BLaER1 treated with 17β-estradiol and CSF1 and Interleukin-3, amounts not matched to agents 10 nM and 100 nM (cell line): ENCODE measurements around the gene DCP1B.

Experiments
- H3K27ac ChIP-seq, 11 experiments: shearing (Covaris generic); formaldehyde crosslinking; 2 replicates each; pipeline ENCODE4 v1.8.1; 2022
- H3K27me3 ChIP-seq, 11 experiments: shearing (Covaris generic); formaldehyde crosslinking; 2 replicates each; pipeline ENCODE4 v1.8.1; 2022
- H3K36me3 ChIP-seq, 11 experiments: shearing (Covaris generic); formaldehyde crosslinking; 2 replicates each; pipeline ENCODE4 v1.8.1; 2022
- H3K4me1 ChIP-seq, 10 experiments: shearing (Covaris generic); formaldehyde crosslinking; 2 replicates each; pipeline ENCODE4 v1.8.1; 2022
- H3K4me2 ChIP-seq, 11 experiments: shearing (Covaris generic); formaldehyde crosslinking; 2 replicates each; pipeline ENCODE4 v1.8.1; 2022
- H3K4me3 ChIP-seq, 10 experiments: shearing (Covaris generic); formaldehyde crosslinking; 2 replicates each; pipeline ENCODE4 v1.8.1; 2022
- H3K9ac ChIP-seq, 11 experiments: shearing (Covaris generic); formaldehyde crosslinking; 2 replicates each; pipeline ENCODE4 v1.8.1; 2022
- H3K9me3 ChIP-seq, 11 experiments: shearing (Covaris generic); formaldehyde crosslinking; replicated peaks in 1 of 11; 2 replicates each; pipeline ENCODE4 v1.8.1; 2022
- H4K20me1 ChIP-seq, 11 experiments: shearing (Covaris generic); formaldehyde crosslinking; 2 replicates each; pipeline ENCODE4 v1.8.1; 2022
- Cebpa-rat ChIP-seq, 11 experiments: shearing (Covaris generic); IDR thresholded peaks; 2 replicates each; pipeline ENCODE4 v1.8.1; 2022

The DCP1B gene

GRCh38 chr12:1972260-1972659 is 32.0 kb downstream of the DCP1B start:
- TF ChIP-seq Cebpa-rat (IDR thresholded peaks at IDR 0.05) = no peak
- no peak overlapping the region for H3K4me2 ChIP-seq
- no peaks in the 10 kb centered on the region for H3K27me3 ChIP-seq
- H3K9ac ChIP-seq = no peak overlapping the region
- H4K20me1 ChIP-seq = peaks cover 0 to 8% (median 0%) of the 10 kb centered on the region in 11 experiments; a peak in 1 of 22 replicates
- peaks cover 0 to 5% (median 0%) of the 10 kb centered on the region in 10 experiments; a peak in 6 of 20 replicates for H3K4me1 ChIP-seq
- H3K4me3 ChIP-seq = no peak overlapping the region
- no peak overlapping the region for H3K27ac ChIP-seq
- H3K36me3 ChIP-seq = peaks cover 0 to 36% (median 4%) of the 10 kb centered on the region in 11 experiments; a peak in 14 of 22 replicates
- H3K9me3 ChIP-seq = no peaks in the 10 kb centered on the region

- TF ChIP-seq Cebpa-rat (IDR thresholded peaks at IDR 0.05) = no peak
- Histone ChIP-seq H4K20me1 (peaks cover 0 to 8% (median 0%) of the 10 kb centered on the region in 11 experiments; a peak in 1 of 22 replicates), H3K4me1 (no peaks in the 10 kb centered on the region), H3K9ac (no peak overlapping the region), H3K27me3 (no peaks in the 10 kb centered on the region), H3K36me3 (peaks cover 17 to 55% (median 23%) of the 10 kb centered on the region in 11 experiments), H3K9me3 (no peaks in the 10 kb centered on the region), H3K4me2 (no peak overlapping the region), H3K27ac (no peak overlapping the region), H3K4me3 (no peak overlapping the region)
These were observed 33.8 kb downstream of the DCP1B start for GRCh38 chr12:1970331-1970900.

GRCh38 chr12:1966561-1967226 is 37.6 kb downstream of the DCP1B start:
- no peak overlapping the region for H3K4me2 ChIP-seq
- peaks cover 35 to 69% (median 50%) of the 10 kb centered on the region in 11 experiments for H3K36me3 ChIP-seq
- no peak overlapping the region for H3K9ac ChIP-seq
- no peak overlapping the region for H3K4me3 ChIP-seq
- no peaks in the 10 kb centered on the region for H3K9me3 ChIP-seq
- H4K20me1 ChIP-seq = peaks cover 0 to 8% (median 0%) of the 10 kb centered on the region in 11 experiments; a peak in 1 of 22 replicates
- H3K27me3 ChIP-seq = no peaks in the 10 kb centered on the region
- H3K27ac ChIP-seq = no peak overlapping the region
- H3K4me1 ChIP-seq = no peaks in the 10 kb centered on the region
- no peak for TF ChIP-seq Cebpa-rat (IDR thresholded peaks at IDR 0.05)

GRCh38 chr12:1965916-1966315 is 38.3 kb downstream of the DCP1B start:
- Histone ChIP-seq H3K27me3 (no peaks in the 10 kb centered on the region), H3K36me3 (peaks cover 38 to 77% (median 57%) of the 10 kb centered on the region in 11 experiments), H3K9me3 (no peaks in the 10 kb centered on the region), H3K4me3 (no peak overlapping the region), H3K4me1 (no peaks in the 10 kb centered on the region), H3K27ac (no peak overlapping the region), H3K4me2 (no peak overlapping the region), H3K9ac (no peak overlapping the region), H4K20me1 (peaks cover 0 to 8% (median 0%) of the 10 kb centered on the region in 11 experiments; a peak in 1 of 22 replicates)
- TF ChIP-seq Cebpa-rat (IDR thresholded peaks at IDR 0.05) = no peak

- Histone ChIP-seq H3K4me3 (no peak overlapping the region), H3K36me3 (peaks cover 59 to 92% (median 84%) of the 10 kb centered on the region in 11 experiments), H3K9ac (no peak overlapping the region), H3K9me3 (peaks cover 25 to 29% (median 27%) of the 10 kb centered on the region in 11 experiments), H3K4me2 (no peak overlapping the region), H4K20me1 (no peaks in the 10 kb centered on the region), H3K27me3 (no peaks in the 10 kb centered on the region), H3K27ac (no peak overlapping the region), H3K4me1 (no peaks in the 10 kb centered on the region)
- TF ChIP-seq Cebpa-rat (IDR thresholded peaks at IDR 0.05) = no peak
These were observed 41.9 kb downstream of the DCP1B start for GRCh38 chr12:1962051-1963020.

GRCh38 chr12:1956716-1957115 is 47.5 kb downstream of the DCP1B start:
- peaks cover 60 to 93% (median 76%) of the 10 kb centered on the region in 11 experiments for H3K36me3 ChIP-seq
- H3K4me3 ChIP-seq = no peak overlapping the region
- H3K27me3 ChIP-seq = no peaks in the 10 kb centered on the region
- no peaks in the 10 kb centered on the region for H3K4me1 ChIP-seq
- H3K27ac ChIP-seq = no peak overlapping the region
- H3K4me2 ChIP-seq = no peak overlapping the region
- TF ChIP-seq Cebpa-rat (IDR thresholded peaks at IDR 0.05) = no peak
- H3K9ac ChIP-seq = no peak overlapping the region
- H3K9me3 ChIP-seq = peaks cover 25 to 29% (median 27%) of the 10 kb centered on the region in 11 experiments
- no peaks in the 10 kb centered on the region for H4K20me1 ChIP-seq

GRCh38 chr12:1949771-1950470 is 54.3 kb downstream of the DCP1B start:
- Histone ChIP-seq H3K9ac (no peak overlapping the region), H4K20me1 (peaks cover 0 to 18% (median 0%) of the 10 kb centered on the region in 11 experiments; a peak in 4 of 22 replicates), H3K4me1 (no peaks in the 10 kb centered on the region), H3K9me3 (peaks cover 4 to 18% (median 11%) of the 10 kb centered on the region in 11 experiments; a peak in 18 of 22 replicates), H3K4me2 (no peak overlapping the region), H3K27ac (no peak overlapping the region), H3K4me3 (no peak overlapping the region), H3K27me3 (no peaks in the 10 kb centered on the region), H3K36me3 (peaks cover 89 to 98% (median 95%) of the 10 kb centered on the region in 11 experiments)
- TF ChIP-seq Cebpa-rat (IDR thresholded peaks at IDR 0.05) = no peak

GRCh38 chr12:1948883-1949282 is 55.4 kb downstream of the DCP1B start:
- Histone ChIP-seq H3K36me3 (peaks cover 82 to 99% (median 88%) of the 10 kb centered on the region in 11 experiments), H3K27ac (no peak overlapping the region), H3K4me1 (no peaks in the 10 kb centered on the region), H3K4me2 (no peak overlapping the region), H3K9me3 (peaks cover 5 to 24% (median 14%) of the 10 kb centered on the region in 11 experiments; a peak in 18 of 22 replicates), H3K9ac (no peak overlapping the region), H3K27me3 (no peaks in the 10 kb centered on the region), H4K20me1 (peaks cover 0 to 18% (median 0%) of the 10 kb centered on the region in 11 experiments; a peak in 4 of 22 replicates), H3K4me3 (no peak overlapping the region)
- TF ChIP-seq Cebpa-rat (IDR thresholded peaks at IDR 0.05) = no peak
